ENCODE measurements around the gene TUBA1B.
"Not testable (repeated sequence)": the region's sequence is repeated elsewhere in the genome, so short reads cannot be mapped to it uniquely, and the experiment has no call there.

TUBA1B gene

GRCh38 chr12:49131051-49131893 lies at the start of gene TUBA1B:
Gene TUBA1B (minus strand): TSS chr12:49131395. CDS start chr12:49131300, 95 bp downstream.
- peak; percentile 89 to 94 for DNase-seq (ENCODE audit: low read depth in 1 of 2, low spot score in 1 of 2)
- TF ChIP-seq JUND (IDR thresholded peaks at IDR 0.05; ENCODE audit: low read depth) = no peak; the same call in 1 of the 2 replicates
- in situ Hi-C loops (cut with HindIII; ENCODE audit: low pct_unique_long_range_greater_than_20kb, low sequenced_read_pairs) = no loop called here

- TF ChIP-seq JUND (IDR thresholded peaks at IDR 0.05; ENCODE audit: low read depth) = no peak
- DNase-seq (ENCODE audit: low read depth in 1 of 2, low spot score in 1 of 2) = no peak
- in situ Hi-C loops (cut with HindIII; ENCODE audit: low pct_unique_long_range_greater_than_20kb, low sequenced_read_pairs) = no loop called here
Measured at GRCh38 chr12:49174218-49174617, 43.0 kb upstream of the TUBA1B start.

GRCh38 chr12:49170924-49171323 lies 39.7 kb upstream of the TUBA1B start:
- in situ Hi-C loops (cut with HindIII; ENCODE audit: low pct_unique_long_range_greater_than_20kb, low sequenced_read_pairs) = no loop called here

GRCh38 chr12:49165114-49165513 lies 33.9 kb upstream of the TUBA1B start:
- DNase-seq (ENCODE audit: low read depth in 1 of 2, low spot score in 1 of 2) = no peak
- TF ChIP-seq JUND (IDR thresholded peaks at IDR 0.05; ENCODE audit: low read depth) = no peak
- in situ Hi-C loops (cut with HindIII; ENCODE audit: low pct_unique_long_range_greater_than_20kb, low sequenced_read_pairs) = no loop called here

More at GRCh38 chr12:49170924-49171323, 39.7 kb upstream of the TUBA1B start:
- no peak for TF ChIP-seq JUND (IDR thresholded peaks at IDR 0.05; ENCODE audit: low read depth)
- no peak for DNase-seq (ENCODE audit: low read depth in 1 of 2, low spot score in 1 of 2)

GRCh38 chr12:49161901-49162300 lies 30.7 kb upstream of the TUBA1B start:
- DNase-seq (ENCODE audit: low read depth in 1 of 2, low spot score in 1 of 2); in situ Hi-C loops (cut with HindIII; ENCODE audit: low pct_unique_long_range_greater_than_20kb, low sequenced_read_pairs): not testable (repeated sequence)

GRCh38 chr12:49161092-49161795 lies 30.0 kb upstream of the TUBA1B start:
- TF ChIP-seq JUND (IDR thresholded peaks at IDR 0.05; ENCODE audit: low read depth) = no peak
- DNase-seq (ENCODE audit: low read depth in 1 of 2, low spot score in 1 of 2) = no peak

GRCh38 chr12:49160399-49160798 lies 29.2 kb upstream of the TUBA1B start:
- in situ Hi-C loops (cut with HindIII; ENCODE audit: low pct_unique_long_range_greater_than_20kb, low sequenced_read_pairs) = no loop called here
- no peak for DNase-seq (ENCODE audit: low read depth in 1 of 2, low spot score in 1 of 2)
- TF ChIP-seq JUND (IDR thresholded peaks at IDR 0.05; ENCODE audit: low read depth) = no peak

More at GRCh38 chr12:49161092-49161795, 30.0 kb upstream of the TUBA1B start:
- in situ Hi-C loops (cut with HindIII; ENCODE audit: low pct_unique_long_range_greater_than_20kb, low sequenced_read_pairs) = no loop called here

GRCh38 chr12:49154221-49154620 lies 23.0 kb upstream of the TUBA1B start:
- no peak for TF ChIP-seq JUND (IDR thresholded peaks at IDR 0.05; ENCODE audit: low read depth)
- no peak for DNase-seq (ENCODE audit: low read depth in 1 of 2, low spot score in 1 of 2)
- in situ Hi-C loops (cut with HindIII; ENCODE audit: low pct_unique_long_range_greater_than_20kb, low sequenced_read_pairs) = no loop called here

GRCh38 chr12:49147384-49147783 lies 16.2 kb upstream of the TUBA1B start:
- no peak for DNase-seq (ENCODE audit: low read depth in 1 of 2, low spot score in 1 of 2)
- in situ Hi-C loops (cut with HindIII; ENCODE audit: low pct_unique_long_range_greater_than_20kb, low sequenced_read_pairs) = no loop called here
- no peak for TF ChIP-seq JUND (IDR thresholded peaks at IDR 0.05; ENCODE audit: low read depth)

GRCh38 chr12:49146406-49146805 lies 15.2 kb upstream of the TUBA1B start:
- TF ChIP-seq JUND (IDR thresholded peaks at IDR 0.05; ENCODE audit: low read depth) = no peak
- in situ Hi-C loops (cut with HindIII; ENCODE audit: low pct_unique_long_range_greater_than_20kb, low sequenced_read_pairs) = no loop called here
- DNase-seq (ENCODE audit: low read depth in 1 of 2, low spot score in 1 of 2) = no peak

GRCh38 chr12:49144384-49144783 lies 13.2 kb upstream of the TUBA1B start:
- in situ Hi-C loops (cut with HindIII; ENCODE audit: low pct_unique_long_range_greater_than_20kb, low sequenced_read_pairs) = no loop called here

GRCh38 chr12:49138999-49139398 lies 7.8 kb upstream of the TUBA1B start:
- in situ Hi-C loops (cut with HindIII; ENCODE audit: low pct_unique_long_range_greater_than_20kb, low sequenced_read_pairs) = no loop called here
- TF ChIP-seq JUND (IDR thresholded peaks at IDR 0.05; ENCODE audit: low read depth) = no peak
- DNase-seq (ENCODE audit: low read depth in 1 of 2, low spot score in 1 of 2) = no peak

More at GRCh38 chr12:49144384-49144783, 13.2 kb upstream of the TUBA1B start:
- no peak for DNase-seq (ENCODE audit: low read depth in 1 of 2, low spot score in 1 of 2)
- TF ChIP-seq JUND (IDR thresholded peaks at IDR 0.05; ENCODE audit: low read depth) = no peak

- DNase-seq (ENCODE audit: low read depth in 1 of 2, low spot score in 1 of 2) = no peak
- in situ Hi-C loops (cut with HindIII; ENCODE audit: low pct_unique_long_range_greater_than_20kb, low sequenced_read_pairs) = no loop called here
- no peak for TF ChIP-seq JUND (IDR thresholded peaks at IDR 0.05; ENCODE audit: low read depth)
Measured at GRCh38 chr12:49138587-49138986, 7.4 kb upstream of the TUBA1B start.
